ELR (cell line): ENCODE results near the gene LRRC1.
A peak's percentile ranks its signal among the peaks of the same experiment; 100 is the strongest.

Experiments used
- DNase-seq: peaks from one replicate; pipeline ENCODE4 v3.0.0-alpha.2; 2015; ENCODE audit warnings: low read depth

LRRC1 gene

GRCh38 chr6:53815381-53816119, 20.7 kb downstream of the LRRC1 start:
- DNase-seq, result no peak

GRCh38 chr6:53818858-53819609, 24.2 kb downstream of the LRRC1 start:
- DNase-seq, result no peak

- DNase-seq, result no peak
Measured at GRCh38 chr6:53822401-53823125, 27.8 kb downstream of the LRRC1 start.

GRCh38 chr6:53824714-53825113, 29.9 kb downstream of the LRRC1 start:
- no peak for DNase-seq

- no peak for DNase-seq
Measured at GRCh38 chr6:53825532-53826321, 30.9 kb downstream of the LRRC1 start.

GRCh38 chr6:53827531-53827930, 32.7 kb downstream of the LRRC1 start:
- peak; percentile 38 for DNase-seq

- no peak for DNase-seq
Measured at GRCh38 chr6:53828215-53828614, 33.4 kb downstream of the LRRC1 start.

GRCh38 chr6:53828966-53829697, 34.3 kb downstream of the LRRC1 start:
- DNase-seq, result no peak

GRCh38 chr6:53829698-53830221, 35.0 kb downstream of the LRRC1 start:
- no peak for DNase-seq

- DNase-seq, result no peak
Measured at GRCh38 chr6:53830366-53830765, 35.6 kb downstream of the LRRC1 start.

- DNase-seq, result no peak
Measured at GRCh38 chr6:53831081-53831869, 36.5 kb downstream of the LRRC1 start.

GRCh38 chr6:53831936-53832660, 37.3 kb downstream of the LRRC1 start:
- DNase-seq, result peak; percentile 11

GRCh38 chr6:53833155-53833554, 38.4 kb downstream of the LRRC1 start:
- DNase-seq, result peak; percentile 13

GRCh38 chr6:53834132-53834531, 39.3 kb downstream of the LRRC1 start:
- no peak for DNase-seq

- DNase-seq, result no peak
Measured at GRCh38 chr6:53837865-53838769, 43.3 kb downstream of the LRRC1 start.

GRCh38 chr6:53840027-53840426, 45.2 kb downstream of the LRRC1 start:
- no peak for DNase-seq

- DNase-seq, result no peak
Measured at GRCh38 chr6:53845280-53846195, 50.7 kb downstream of the LRRC1 start.
